Parathyroid adenoma (tissue), 2 donors: ENCODE measurements around the gene TANC1.
A peak's percentile ranks its signal among the peaks of the same experiment; 100 is the strongest.

Experiments
- H2AFZ ChIP-seq: fragments of 300-600 bp; sonication (generic); one replicate; pipeline ENCODE4 v1.7.0; 2017; ENCODE audit warnings: antibody characterized with exemption, mild to moderate bottlenecking
- H3K27ac ChIP-seq: fragments of 300-600 bp; sonication (generic); one replicate; pipeline ENCODE4 v1.7.0; 2017
- H3K27me3 ChIP-seq: fragments of 300-600 bp; sonication (generic); one replicate; pipeline ENCODE4 v1.7.0; 2017; ENCODE audit warnings: low read length; ENCODE audit not compliant: control insufficient read depth, insufficient read depth
- H3K36me3 ChIP-seq: fragments of 300-600 bp; sonication (generic); one replicate; pipeline ENCODE4 v1.7.0; 2017; ENCODE audit warnings: low read length; ENCODE audit not compliant: control insufficient read depth, insufficient read depth
- H3K4me1 ChIP-seq: fragments of 300-600 bp; sonication (generic); one replicate; pipeline ENCODE4 v1.7.0; 2017; ENCODE audit warnings: control low read depth
- H3K4me2 ChIP-seq: fragments of 300-600 bp; sonication (generic); one replicate; pipeline ENCODE4 v1.7.0; 2017; ENCODE audit warnings: low read length
- H3K4me3 ChIP-seq: fragments of 300-600 bp; sonication (generic); one replicate; pipeline ENCODE4 v1.7.0; 2017; ENCODE audit warnings: low read depth, low read length
- H3K79me2 ChIP-seq: fragments of 300-600 bp; sonication (generic); one replicate; pipeline ENCODE4 v1.7.0; 2017; ENCODE audit warnings: control low read depth
- H3K9ac ChIP-seq: fragments of 300-600 bp; sonication (generic); one replicate; pipeline ENCODE4 v1.7.0; 2017; ENCODE audit warnings: mild to moderate bottlenecking
- H3K9me3 ChIP-seq: fragments of 300-600 bp; sonication (generic); one replicate; pipeline ENCODE4 v1.7.0; 2017; ENCODE audit warnings: low read length; ENCODE audit not compliant: control insufficient read depth
- TF ChIP-seq, protein P1 (sequence below): fragments of 300-600 bp; sonication (generic); IDR thresholded peaks from one replicate; pipeline ENCODE4 v1.7.0; 2017; ENCODE audit warnings: antibody characterized with exemption, mild to moderate bottlenecking
- donor health status: primary hyperparathyroidism.

The TANC1 gene

DNA sequence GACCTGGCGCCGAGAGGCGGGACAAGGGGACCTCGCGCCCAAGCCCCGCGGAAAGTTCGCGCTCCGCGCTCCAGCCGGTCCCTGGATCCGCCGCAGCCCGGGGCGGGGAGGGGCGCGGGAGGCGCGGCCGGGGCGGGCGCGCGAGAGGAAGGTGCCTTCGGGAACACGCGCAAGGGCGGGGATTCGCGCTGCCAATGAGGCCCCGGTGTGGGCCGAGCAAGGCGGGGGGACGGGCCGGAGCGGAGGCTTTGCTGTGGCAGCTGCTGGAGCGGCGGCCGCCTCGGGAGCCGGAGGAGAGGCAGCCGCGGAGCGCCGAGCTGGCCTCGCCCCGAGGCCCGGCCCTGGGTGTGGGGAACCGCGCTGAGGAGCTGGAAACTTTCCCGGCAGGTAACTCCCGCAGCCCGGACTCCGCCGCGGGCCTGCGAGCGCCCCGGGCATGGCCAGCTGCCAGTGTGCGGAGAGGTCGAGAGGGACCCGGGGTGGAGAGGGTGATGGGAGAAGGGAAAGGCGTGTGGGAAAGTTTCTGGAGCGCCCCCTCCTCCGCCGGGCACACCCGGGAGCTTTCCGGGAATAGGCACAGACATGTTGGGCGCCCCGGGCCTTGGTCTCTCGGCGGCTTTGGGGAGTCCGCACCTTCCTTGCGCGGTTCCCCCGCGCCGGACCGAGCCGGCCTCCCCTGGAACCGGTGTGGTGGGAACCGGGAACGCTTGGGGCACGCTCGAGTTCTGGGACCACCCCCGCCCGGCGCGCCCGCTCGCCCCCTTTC is at the start of gene TANC1:
Gene TANC1, plus strand, starts transcription at position 245 of the 766 bp plus-strand sequence. CDS start 97,271 bp downstream, outside the sequence.
- Histone ChIP-seq H3K27ac (peak within 1 kb of the TSS; percentile 70), H3K4me2 (peak within 1 kb of the TSS; percentile 95), H3K4me3 (peak within 1 kb of the TSS; percentile 63), H3K9me3 (no peaks in the 10 kb centered on the region), H3K4me1 (peaks cover 5% of the 10 kb centered on the region), H3K79me2 (peaks cover 9% of the 10 kb centered on the region), H2AFZ (peak within 1 kb of the TSS; percentile 92), H3K9ac (peak within 1 kb of the TSS; percentile 42), H3K27me3 (no peaks in the 10 kb centered on the region), H3K36me3 (no peaks in the 10 kb centered on the region)
- TF ChIP-seq, protein P1, sequence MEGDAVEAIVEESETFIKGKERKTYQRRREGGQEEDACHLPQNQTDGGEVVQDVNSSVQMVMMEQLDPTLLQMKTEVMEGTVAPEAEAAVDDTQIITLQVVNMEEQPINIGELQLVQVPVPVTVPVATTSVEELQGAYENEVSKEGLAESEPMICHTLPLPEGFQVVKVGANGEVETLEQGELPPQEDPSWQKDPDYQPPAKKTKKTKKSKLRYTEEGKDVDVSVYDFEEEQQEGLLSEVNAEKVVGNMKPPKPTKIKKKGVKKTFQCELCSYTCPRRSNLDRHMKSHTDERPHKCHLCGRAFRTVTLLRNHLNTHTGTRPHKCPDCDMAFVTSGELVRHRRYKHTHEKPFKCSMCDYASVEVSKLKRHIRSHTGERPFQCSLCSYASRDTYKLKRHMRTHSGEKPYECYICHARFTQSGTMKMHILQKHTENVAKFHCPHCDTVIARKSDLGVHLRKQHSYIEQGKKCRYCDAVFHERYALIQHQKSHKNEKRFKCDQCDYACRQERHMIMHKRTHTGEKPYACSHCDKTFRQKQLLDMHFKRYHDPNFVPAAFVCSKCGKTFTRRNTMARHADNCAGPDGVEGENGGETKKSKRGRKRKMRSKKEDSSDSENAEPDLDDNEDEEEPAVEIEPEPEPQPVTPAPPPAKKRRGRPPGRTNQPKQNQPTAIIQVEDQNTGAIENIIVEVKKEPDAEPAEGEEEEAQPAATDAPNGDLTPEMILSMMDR, result no peak

DNA sequence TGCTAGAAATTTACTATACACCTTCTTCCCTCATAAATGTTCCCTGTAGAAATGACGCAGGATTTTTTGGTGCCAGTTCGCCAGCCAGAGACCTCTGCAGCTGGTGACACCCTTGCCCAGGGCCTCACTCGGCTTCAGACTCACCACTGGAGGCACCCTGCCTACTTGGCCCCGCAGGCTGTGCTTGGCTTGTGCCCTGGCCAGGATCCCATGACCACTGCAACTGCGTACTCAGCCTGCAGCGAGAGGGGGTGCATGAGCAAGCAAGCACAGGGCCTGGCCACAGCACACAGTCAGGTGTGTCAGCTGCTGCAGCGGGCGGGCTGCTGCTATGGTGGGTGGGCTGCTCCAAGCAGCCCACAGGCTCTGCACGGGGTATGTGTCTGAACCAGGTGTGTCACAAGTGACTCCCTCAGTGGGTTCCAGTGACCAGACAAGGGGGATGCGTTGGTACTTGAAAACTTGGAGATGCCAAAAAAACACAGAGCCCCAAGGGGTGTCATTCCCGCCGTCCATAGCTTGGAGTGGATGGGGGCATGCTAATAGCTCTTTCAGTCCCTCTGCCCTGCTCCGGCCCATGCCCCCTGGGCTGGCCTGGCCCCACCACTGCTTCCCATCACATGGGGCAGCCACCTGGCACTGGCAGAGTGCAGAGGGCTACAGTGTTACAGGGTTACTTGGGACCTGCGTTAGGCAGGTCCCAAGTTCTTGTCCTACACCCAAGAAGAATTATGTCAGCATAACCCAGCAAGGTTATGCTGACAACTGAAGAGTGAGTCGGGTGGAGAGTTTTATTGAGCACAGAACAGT is 46.6 kb upstream of the TANC1 start:
- Histone ChIP-seq H2AFZ (no peak overlapping the region), H3K27ac (no peak overlapping the region), H3K27me3 (no peaks in the 10 kb centered on the region), H3K4me2 (no peak overlapping the region), H3K9ac (no peak overlapping the region), H3K79me2 (no peaks in the 10 kb centered on the region), H3K4me1 (no peaks in the 10 kb centered on the region), H3K36me3 (no peaks in the 10 kb centered on the region), H3K9me3 (no peaks in the 10 kb centered on the region), H3K4me3 (no peak overlapping the region)
- TF ChIP-seq, protein P1, result no peak

DNA sequence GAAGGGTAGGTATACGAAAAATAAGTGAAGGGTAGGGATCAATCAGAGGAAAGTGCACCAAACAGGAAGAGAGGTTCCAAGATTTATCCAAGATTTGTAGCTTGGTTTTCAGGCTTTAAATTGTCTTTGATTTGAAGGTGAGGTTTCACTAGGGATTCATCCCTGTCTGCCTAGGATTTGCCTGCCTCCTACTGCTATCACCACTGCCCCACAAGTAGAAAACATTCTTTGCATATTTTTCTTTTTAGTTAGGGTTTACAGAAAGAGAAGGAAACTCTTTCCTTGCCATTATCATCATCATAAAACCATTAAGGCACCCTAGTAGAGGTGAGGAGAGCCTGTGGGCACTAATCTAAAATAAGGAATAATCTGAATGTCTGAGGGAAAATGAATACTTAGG is 45.8 kb upstream of the TANC1 start:
- H3K27ac ChIP-seq, result no peak overlapping the region
- no peaks in the 10 kb centered on the region for H3K36me3 ChIP-seq
- TF ChIP-seq, protein P1, result no peak
- H3K4me2 ChIP-seq, result no peak overlapping the region
- H3K9me3 ChIP-seq, result no peaks in the 10 kb centered on the region
- H2AFZ ChIP-seq, result no peak overlapping the region
- no peaks in the 10 kb centered on the region for H3K79me2 ChIP-seq
- no peak overlapping the region for H3K9ac ChIP-seq
- no peaks in the 10 kb centered on the region for H3K4me1 ChIP-seq
- H3K4me3 ChIP-seq, result no peak overlapping the region
- H3K27me3 ChIP-seq, result no peaks in the 10 kb centered on the region

DNA sequence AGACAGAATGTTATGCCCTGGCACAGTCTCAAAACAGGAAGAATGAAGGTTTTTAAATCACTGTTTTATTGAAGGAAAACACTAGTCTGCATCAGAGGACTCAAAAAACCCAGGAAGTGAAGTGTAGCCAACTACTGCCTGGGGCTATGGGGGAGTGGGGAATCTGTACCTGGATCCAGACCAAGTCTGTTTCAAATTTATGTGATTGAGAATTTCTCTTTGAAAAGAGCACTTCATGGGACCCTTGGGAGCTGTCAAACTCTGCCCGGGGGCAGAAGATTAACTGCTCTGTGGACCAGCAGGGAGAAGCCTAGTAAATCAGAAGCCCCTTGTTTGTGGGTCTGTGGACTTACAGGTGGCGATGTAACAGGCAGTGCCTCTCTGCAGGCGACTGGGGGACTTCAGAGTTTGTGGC is 45.3 kb upstream of the TANC1 start:
- Histone ChIP-seq H3K27ac (no peak overlapping the region), H3K4me1 (no peaks in the 10 kb centered on the region), H2AFZ (no peak overlapping the region), H3K36me3 (no peaks in the 10 kb centered on the region), H3K9me3 (no peaks in the 10 kb centered on the region), H3K9ac (no peak overlapping the region), H3K4me2 (no peak overlapping the region), H3K79me2 (no peaks in the 10 kb centered on the region), H3K4me3 (no peak overlapping the region), H3K27me3 (no peaks in the 10 kb centered on the region)
- TF ChIP-seq, protein P1, result no peak
